Natural killer cell (primary cell): Measurements from ENCODE around the gene RAPGEF5. TPM values are rescaled to one million over a fixed set of nuclear protein-coding genes. Genes with fewer than 3 reads are reported as not detected.

Experiments
- ATAC-seq, 3 donors: fragments of 150-1000 bp in 2 of 3; fragments of 200-7000 bp in 1 of 3; cut with Tn5 transposase; 1 replicate in 1 of 3; 2 replicates in 2 of 3; pipeline ENCODE4 v1.10.0; 2021; ENCODE audit warnings: mild to moderate bottlenecking in 2 of 3, moderate library complexity in 2 of 3
- DNase-seq, 2 donors: peaks; one replicate each; pipeline versions ENCODE4 v3.0.0 to v3.0.0-alpha.2; 2013 to 2021; ENCODE audit warnings: mixed read lengths in 1 of 2
- H3K27ac ChIP-seq: one replicate; pipeline ENCODE4 v1.5.1; 2013; ENCODE audit warnings: mild to moderate bottlenecking, low read length
- H3K27me3 ChIP-seq: one replicate; pipeline ENCODE4 v1.6.1; 2013; ENCODE audit warnings: low read length; ENCODE audit not compliant: control insufficient read depth, insufficient read depth
- H3K36me3 ChIP-seq: one replicate; pipeline ENCODE4 v1.6.1; 2013; ENCODE audit warnings: low read length; ENCODE audit not compliant: control insufficient read depth, insufficient read depth
- H3K4me1 ChIP-seq: one replicate; pipeline ENCODE4 v1.6.1; 2013; ENCODE audit warnings: low read length; ENCODE audit not compliant: control insufficient read depth, insufficient read depth
- H3K4me3 ChIP-seq: one replicate; pipeline ENCODE4 v1.5.1; 2013; ENCODE audit warnings: low read length
- H3K9me3 ChIP-seq: one replicate; pipeline ENCODE4 v1.6.1; 2013; ENCODE audit warnings: low read length; ENCODE audit not compliant: control insufficient read depth, insufficient read depth
- H3K27ac Mint-ChIP-seq, 2 donors: one replicate each; pipeline ENCODE4 v1.8.0; 2022; ENCODE audit warnings: mild to moderate bottlenecking in 2 of 2, mixed read lengths in 2 of 2, moderate library complexity in 1 of 2
- H3K27me3 Mint-ChIP-seq, 2 donors: one replicate each; pipeline ENCODE4 v1.8.0; 2022; ENCODE audit warnings: low read depth in 2 of 2, mixed read lengths in 2 of 2
- H3K36me3 Mint-ChIP-seq: one replicate; pipeline ENCODE4 v1.8.0; 2022; ENCODE audit warnings: mixed read lengths
- H3K4me1 Mint-ChIP-seq, 2 donors: one replicate each; pipeline ENCODE4 v1.8.0; 2022; ENCODE audit warnings: mixed read lengths in 2 of 2
- H3K4me3 Mint-ChIP-seq: one replicate; pipeline ENCODE4 v1.8.0; 2022; ENCODE audit warnings: mild to moderate bottlenecking, moderate library complexity, mixed read lengths
- H3K9me3 Mint-ChIP-seq, 2 donors: one replicate each; pipeline ENCODE4 v1.8.0; 2022; ENCODE audit warnings: mixed read lengths in 2 of 2
- CTCF ChIP-seq: fragments of 200-600 bp; IDR thresholded peaks from one replicate; pipeline ENCODE4 v1.8.0; 2022; ENCODE audit warnings: antibody characterized with exemption
- WGBS: methylation state at CpG from one replicate; pipeline ENCODE4 v1.1.7; 2013; ENCODE audit warnings: missing lambda C conversion rate; ENCODE audit not compliant: insufficient coverage; 5-methylcytosine and 5-hydroxymethylcytosine counted together
- intact Hi-C: fragments of 100-400 bp; cut with micrococcal nuclease; formaldehyde crosslinking; loops from one replicate; pipeline ENCODE4 v1.14.2; 2022
- total RNA-seq, 4 donors: library from RNA; stranded (reverse); fragments of 120-200 nt in 1 of 4; gene quantifications; one replicate each; pipeline versions ENCODE4 v1.2.3 to v1.2.4, GENCODE V29; 2013 to 2022

RAPGEF5 gene
- total RNA-seq, 3 donors from 2014 or later (not counting 1 experiment from before 2014, with no cell fraction given) = 0.26 to 0.33 TPM; not detected in 1

- H3K4me1 Mint-ChIP-seq = peaks cover 19 to 29% of the 10 kb centered on the region in 2 donors
- Histone ChIP-seq H3K4me1 (peaks cover 9% of the 10 kb centered on the region), H3K4me3 (no peak overlapping the region), H3K9me3 (no peaks in the 10 kb centered on the region), H3K36me3 (no peaks in the 10 kb centered on the region), H3K27ac (no peak overlapping the region), H3K27me3 (no peaks in the 10 kb centered on the region)
- H3K9me3 Mint-ChIP-seq = no peaks in the 10 kb centered on the region
- H3K4me3 Mint-ChIP-seq = no peak overlapping the region
- ATAC-seq = no peak
- peaks cover 22 to 31% of the 10 kb centered on the region in 2 donors for H3K27me3 Mint-ChIP-seq
- intact Hi-C loops = no loop called here
- DNase-seq = no peak
- H3K36me3 Mint-ChIP-seq = no peaks in the 10 kb centered on the region
- TF ChIP-seq CTCF = no peak
- H3K27ac Mint-ChIP-seq = no peak overlapping the region
Measured at GRCh38 chr7:22296916-22297315, 60.0 kb downstream of the RAPGEF5 start.

GRCh38 chr7:22296265-22296566, 60.7 kb downstream of the RAPGEF5 start:
- H3K4me1 ChIP-seq = peaks cover 11% of the 10 kb centered on the region
- H3K9me3 Mint-ChIP-seq = no peaks in the 10 kb centered on the region
- ATAC-seq (peak in 1 of 3 donors; percentile 32), DNase-seq (no peak)
- no peaks in the 10 kb centered on the region for H3K9me3 ChIP-seq
- no peaks in the 10 kb centered on the region for H3K36me3 Mint-ChIP-seq
- no peak overlapping the region for H3K27ac ChIP-seq
- H3K27me3 Mint-ChIP-seq = peaks cover 22 to 31% of the 10 kb centered on the region in 2 donors
- intact Hi-C loops = no loop called here
- H3K27me3 ChIP-seq = no peaks in the 10 kb centered on the region
- WGBS = 58% methylated on average over 1 of the region's 1 CpG
- no peak overlapping the region for H3K4me3 Mint-ChIP-seq
- TF ChIP-seq CTCF = no peak
- peaks cover 19 to 30% of the 10 kb centered on the region in 2 donors for H3K4me1 Mint-ChIP-seq
- H3K27ac Mint-ChIP-seq = no peak overlapping the region
- no peaks in the 10 kb centered on the region for H3K36me3 ChIP-seq
- H3K4me3 ChIP-seq = no peak overlapping the region

GRCh38 chr7:22295402-22296264, 61.3 kb downstream of the RAPGEF5 start:
- intact Hi-C loops = no loop called here
- H3K27ac ChIP-seq = no peak overlapping the region

More at GRCh38 chr7:22295402-22296264, 61.3 kb downstream of the RAPGEF5 start:
- Histone ChIP-seq H3K27me3 (peaks cover 1% of the 10 kb centered on the region), H3K36me3 (no peaks in the 10 kb centered on the region), H3K9me3 (no peaks in the 10 kb centered on the region), H3K4me1 (peaks cover 11% of the 10 kb centered on the region), H3K4me3 (no peak overlapping the region)
- Mint-ChIP-seq H3K4me3 (no peak overlapping the region), H3K27me3 (peaks cover 22 to 35% of the 10 kb centered on the region in 2 donors), H3K4me1 (peaks cover 19 to 30% of the 10 kb centered on the region in 2 donors), H3K36me3 (no peaks in the 10 kb centered on the region), H3K27ac (no peak overlapping the region), H3K9me3 (no peaks in the 10 kb centered on the region)
- no peak for DNase-seq
- WGBS = 78% methylated on average over 2 of the region's 4 CpGs
- ATAC-seq = no peak
- TF ChIP-seq CTCF = no peak
